IMR-90 (cell line): ENCODE measurements around the gene KRT86.

Source experiments
- CTCF ChIP-seq: conservative IDR thresholded peaks from 2 replicates; pipeline ENCODE4 v1.5.1; 2012; ENCODE audit warnings: mild to moderate bottlenecking, low read depth, low read length, improper control_type of control experiment
- MAFK ChIP-seq: IDR thresholded peaks from 2 replicates; pipeline ENCODE4 v1.6.1; 2012; ENCODE audit warnings: low read depth, low read length, improper control_type of control experiment
- POLR2A ChIP-seq: IDR thresholded peaks from 2 replicates; pipeline ENCODE4 v1.6.1; 2012; ENCODE audit warnings: mild to moderate bottlenecking, low read depth, low read length
- RAD21 ChIP-seq: IDR thresholded peaks from 2 replicates; pipeline ENCODE4 v1.6.1; 2012; ENCODE audit warnings: low read length, improper control_type of control experiment
- SMC3 ChIP-seq: fragments of 150-350 bp; IDR thresholded peaks from 2 replicates; pipeline ENCODE4 v1.6.1; 2016; ENCODE audit warnings: low read depth, mild to moderate bottlenecking, antibody characterized with exemption, low read length, moderate library complexity

DNA sequence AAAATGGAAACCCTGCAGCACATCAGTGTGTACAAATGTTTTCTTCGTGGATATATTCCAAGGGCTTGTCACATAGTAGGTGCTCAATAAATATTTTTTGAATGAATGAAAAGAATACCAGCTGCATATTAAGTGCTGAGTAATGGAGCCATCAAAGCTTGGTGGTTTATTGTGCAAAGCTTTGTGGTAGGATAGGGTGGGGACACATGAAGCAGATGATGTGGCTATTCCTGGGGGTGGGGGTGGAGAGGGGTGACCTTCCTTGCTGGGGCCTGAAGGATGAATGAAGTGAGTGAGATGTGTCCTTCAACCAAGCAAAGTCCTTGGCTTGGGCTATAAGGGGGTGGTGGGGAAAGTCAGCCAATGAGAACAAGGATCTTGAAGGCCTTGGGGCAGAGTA is 21.2 kb downstream of the KRT86 start:
- no peak for TF ChIP-seq MAFK
- TF ChIP-seq RAD21, result no peak
- no peak for TF ChIP-seq CTCF
- TF ChIP-seq POLR2A, result no peak
- TF ChIP-seq SMC3, result no peak
